Spleen (tissue), 11 donors: ENCODE data around the gene TMEM134. TPM values are rescaled to one million over a fixed set of nuclear protein-coding genes. Genes with fewer than 3 reads are reported as not detected.

Experiments
- DNase-seq: peaks from one replicate; pipeline ENCODE4 v3.0.0-alpha.2; 2020
- H3K27ac ChIP-seq, 8 donors: fragments of 200-600 bp; sonication (generic) in 7 of 8; 1 replicate in 4 of 8; 2 replicates in 4 of 8; pipeline versions ENCODE4 v1.5.0 to v1.8.0; 2016 to 2021; ENCODE audit warnings: inconsistent platforms in 4 of 8, mild to moderate bottlenecking in 4 of 8, moderate library complexity in 1 of 8
- H3K27me3 ChIP-seq, 7 donors: fragments of 200-600 bp; sonication (generic) in 6 of 7; replicated peaks in 1 of 7; 1 replicate in 4 of 7; 2 replicates in 3 of 7; pipeline versions ENCODE4 v1.5.0 to v1.8.0; 2016 to 2021; ENCODE audit warnings: inconsistent platforms in 3 of 7, mild to moderate bottlenecking in 1 of 7
- H3K36me3 ChIP-seq, 6 donors: fragments of 200-600 bp; sonication (generic) in 5 of 6; 1 replicate in 4 of 6; 2 replicates in 2 of 6; pipeline versions ENCODE4 v1.5.0 to v1.8.0; 2016 to 2021; ENCODE audit warnings: inconsistent platforms in 2 of 6
- H3K4me1 ChIP-seq, 6 donors: fragments of 200-600 bp; sonication (generic) in 5 of 6; 1 replicate in 3 of 6; 2 replicates in 3 of 6; pipeline versions ENCODE4 v1.5.0 to v1.8.0; 2016 to 2021; ENCODE audit warnings: inconsistent platforms in 3 of 6
- H3K4me3 ChIP-seq, 8 donors: fragments of 200-600 bp; sonication (generic) in 7 of 8; 1 replicate in 4 of 8; 2 replicates in 4 of 8; pipeline versions ENCODE4 v1.5.0 to v1.8.0; 2016 to 2021; ENCODE audit warnings: inconsistent platforms in 4 of 8, mild to moderate bottlenecking in 4 of 8, moderate library complexity in 2 of 8
- H3K9me3 ChIP-seq, 8 donors: fragments of 200-600 bp; sonication (generic) in 7 of 8; 1 replicate in 4 of 8; 2 replicates in 4 of 8; pipeline versions ENCODE4 v1.5.0 to v1.8.0; 2016 to 2021; ENCODE audit warnings: inconsistent platforms in 4 of 8
- CTCF ChIP-seq, 11 experiments: fragments of 200-600 bp in 7 of 11; fragments of 450-650 bp in 4 of 11; sonication (generic) in 4 of 11; IDR thresholded peaks in 8 of 11; conservative IDR thresholded peaks in 3 of 11; 1 replicate in 7 of 11; 2 replicates in 4 of 11; pipeline versions ENCODE4 v1.4.0 to v1.8.0; 2016 to 2021; ENCODE audit warnings: antibody characterized with exemption in 11 of 11, inconsistent platforms in 4 of 11, mild to moderate bottlenecking in 1 of 11
- POLR2A ChIP-seq, 3 donors: fragments of 450-650 bp; IDR thresholded peaks; one replicate each; pipeline ENCODE4 v1.5.1; 2017; ENCODE audit warnings: antibody characterized with exemption in 3 of 3, mild to moderate bottlenecking in 1 of 3
- POLR2AphosphoS5 ChIP-seq, 3 donors: sonication (generic); formaldehyde crosslinking; IDR thresholded peaks; one replicate each; pipeline ENCODE4 v1.5.1; 2017; ENCODE audit warnings: antibody characterized with exemption in 3 of 3
- WGBS, 5 donors: extraction: QIAGEN DNeasy Blood & Tissue Kit in 3 of 5; methylation state at CpG; one replicate each; pipeline versions ENCODE4 v1.1.5 to v1.1.7; 2013 to 2018; 5-methylcytosine and 5-hydroxymethylcytosine counted together
- intact Hi-C: fragments of 100-400 bp; cut with DNase I; formaldehyde crosslinking; loops from one replicate; pipeline ENCODE4 v1.15.0; 2023; ENCODE audit warnings: low total_unique reads
- polyA plus RNA-seq, 3 donors: library from polyadenylated mRNA; stranded (reverse); fragments of 200-250 nt; gene quantifications; one replicate each; pipeline ENCODE4 v1.2.1, GENCODE V29; 2013
- total RNA-seq, 7 donors: library from RNA; depleted of rRNA in 3 of 7; stranded (reverse); fragments of >200 nt in 3 of 7; fragmentation: NEBNext Ultra II Directional in 4 of 7; extraction: Animal tissue kit (Norgen Biotek cat#: 25700) in 4 of 7; gene quantifications; one replicate each; pipeline versions ENCODE4 v1.1.0 to v1.2.1, GENCODE V29; 2016 to 2021
- donor health status: healthy with polysubstance abuse.
- donor health status: DM: no; HTN: no; CAD: no; lungs with moderate emphysema.
- donor health status: DM: no; HTN: no; CAD: no.
- donor health status: Bipolar disorder and iron deficiency.
- donor health status: healthy.
- donor health status: DM: no; HTN: no; CAD: no.
- donor health status: DM: yes; HTN: yes; CAD: no.

TMEM134 gene
- total and polyA plus RNA-seq, 10 donors, result 48.5 to 192 (median 94.8) TPM

- Histone ChIP-seq H3K36me3 (peaks cover 0 to 71% (median 38%) of the 10 kb centered on the region in 6 donors), H3K27me3 (peaks cover 0 to 23% (median 0%) of the 10 kb centered on the region in 7 donors), H3K4me3 (no peak overlapping the region), H3K27ac (no peak overlapping the region), H3K4me1 (peaks cover 27 to 71% (median 51%) of the 10 kb centered on the region in 6 donors), H3K9me3 (no peaks in the 10 kb centered on the region)
- TF ChIP-seq POLR2A (IDR thresholded peaks at IDR 0.05) (no peak), POLR2AphosphoS5 (IDR thresholded peaks at IDR 0.05) (no peak), CTCF (IDR thresholded peaks at IDR 0.05 in 8 of 11, conservative IDR thresholded peaks at IDR 0.05 in 3 of 11) (no peak)
- intact Hi-C loops, result no loop called here
- 87 to 96% (median 96%) methylated on average over 9 to 18 of the region's 18 CpGs for WGBS, 5 donors
- DNase-seq, result no peak
Observed at GRCh38 chr11:67502328-67502979, 33.4 kb upstream of the TMEM134 start.

- intact Hi-C loops, result no loop called here
- no peaks in the 10 kb centered on the region for H3K9me3 ChIP-seq
- no peak overlapping the region for H3K4me3 ChIP-seq
- no peak for DNase-seq
- WGBS, 5 donors, result 95 to 99% (median 96%) methylated on average over 18 of the region's 18 CpGs
- H3K27me3 ChIP-seq, result peaks cover 0 to 23% (median 0%) of the 10 kb centered on the region in 7 donors
- no peak overlapping the region for H3K27ac ChIP-seq
- TF ChIP-seq CTCF (IDR thresholded peaks at IDR 0.05 in 8 of 11, conservative IDR thresholded peaks at IDR 0.05 in 3 of 11) (no peak), POLR2A (IDR thresholded peaks at IDR 0.05) (no peak), POLR2AphosphoS5 (IDR thresholded peaks at IDR 0.05) (peak in 1 of 3 donors; percentile 29)
- peaks cover 21 to 65% (median 45%) of the 10 kb centered on the region in 6 donors for H3K4me1 ChIP-seq
- peaks cover 0 to 74% (median 44%) of the 10 kb centered on the region in 6 donors for H3K36me3 ChIP-seq
Observed at GRCh38 chr11:67501854-67502253, 32.8 kb upstream of the TMEM134 start.

GRCh38 chr11:67500831-67501715, 32.0 kb upstream of the TMEM134 start:
- H3K27me3 ChIP-seq, result peaks cover 0 to 23% (median 0%) of the 10 kb centered on the region in 7 donors
- WGBS, 5 donors, result 83 to 95% (median 90%) methylated on average over 8 to 9 of the region's 9 CpGs
- intact Hi-C loops, result no loop called here
- peak overlapping the region in 1 of 8 donors; percentile 21 for H3K27ac ChIP-seq
- H3K4me1 ChIP-seq, result peaks cover 14 to 58% (median 37%) of the 10 kb centered on the region in 6 donors
- TF ChIP-seq CTCF (IDR thresholded peaks at IDR 0.05 in 8 of 11, conservative IDR thresholded peaks at IDR 0.05 in 3 of 11) (no peak), POLR2A (IDR thresholded peaks at IDR 0.05) (no peak), POLR2AphosphoS5 (IDR thresholded peaks at IDR 0.05) (no peak)
- no peak overlapping the region for H3K4me3 ChIP-seq
- no peak for DNase-seq
- H3K9me3 ChIP-seq, result no peaks in the 10 kb centered on the region
- H3K36me3 ChIP-seq, result peaks cover 0 to 76% (median 52%) of the 10 kb centered on the region in 6 donors

GRCh38 chr11:67500484-67500821, 31.4 kb upstream of the TMEM134 start:
- H3K4me1 ChIP-seq, result peaks cover 8 to 51% (median 31%) of the 10 kb centered on the region in 6 donors
- intact Hi-C loops, result no loop called here
- 78 to 92% (median 82%) methylated on average over 1 of the region's 1 CpG for WGBS, 5 donors
- no peaks in the 10 kb centered on the region for H3K9me3 ChIP-seq
- H3K27ac ChIP-seq, result no peak overlapping the region
- peaks cover 0 to 82% (median 58%) of the 10 kb centered on the region in 6 donors for H3K36me3 ChIP-seq
- TF ChIP-seq CTCF (IDR thresholded peaks at IDR 0.05 in 8 of 11, conservative IDR thresholded peaks at IDR 0.05 in 3 of 11), result no peak
- TF ChIP-seq POLR2AphosphoS5 (IDR thresholded peaks at IDR 0.05), result no peak
- no peak for TF ChIP-seq POLR2A (IDR thresholded peaks at IDR 0.05)
- no peak for DNase-seq
- peaks cover 0 to 23% (median 0%) of the 10 kb centered on the region in 7 donors for H3K27me3 ChIP-seq
- no peak overlapping the region for H3K4me3 ChIP-seq
